T-helper 2 cell treated with Interferon-gamma antibody and Interleukin-4, amounts not matched to agents 5 μg/mL and 100 μg/mL, for 36 hours (primary cell): ENCODE data around the gene DCAF4.
A peak's percentile ranks its signal among the peaks of the same experiment; 100 is the strongest.

ENCODE experiments used
- DNase-seq: peaks from one replicate; pipeline ENCODE4 v3.0.0; 2021; ENCODE audit warnings: low spot score
- H3K27ac Mint-ChIP-seq: one replicate; pipeline ENCODE4 v1.8.0; 2021; ENCODE audit warnings: mild to moderate bottlenecking, mixed read lengths
- H3K27me3 Mint-ChIP-seq: one replicate; pipeline ENCODE4 v1.8.0; 2021; ENCODE audit warnings: low read depth, mixed read lengths
- H3K36me3 Mint-ChIP-seq: one replicate; pipeline ENCODE4 v1.8.0; 2021; ENCODE audit warnings: low read depth, mixed read lengths
- H3K4me1 Mint-ChIP-seq: one replicate; pipeline ENCODE4 v1.8.0; 2021; ENCODE audit warnings: low read depth, mixed read lengths
- H3K4me3 Mint-ChIP-seq: one replicate; pipeline ENCODE4 v1.8.0; 2022; ENCODE audit warnings: mild to moderate bottlenecking, moderate library complexity, mixed read lengths
- H3K9me3 Mint-ChIP-seq: one replicate; pipeline ENCODE4 v1.8.0; 2021; ENCODE audit warnings: mixed read lengths

Gene DCAF4, protein sequence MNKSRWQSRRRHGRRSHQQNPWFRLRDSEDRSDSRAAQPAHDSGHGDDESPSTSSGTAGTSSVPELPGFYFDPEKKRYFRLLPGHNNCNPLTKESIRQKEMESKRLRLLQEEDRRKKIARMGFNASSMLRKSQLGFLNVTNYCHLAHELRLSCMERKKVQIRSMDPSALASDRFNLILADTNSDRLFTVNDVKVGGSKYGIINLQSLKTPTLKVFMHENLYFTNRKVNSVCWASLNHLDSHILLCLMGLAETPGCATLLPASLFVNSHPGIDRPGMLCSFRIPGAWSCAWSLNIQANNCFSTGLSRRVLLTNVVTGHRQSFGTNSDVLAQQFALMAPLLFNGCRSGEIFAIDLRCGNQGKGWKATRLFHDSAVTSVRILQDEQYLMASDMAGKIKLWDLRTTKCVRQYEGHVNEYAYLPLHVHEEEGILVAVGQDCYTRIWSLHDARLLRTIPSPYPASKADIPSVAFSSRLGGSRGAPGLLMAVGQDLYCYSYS

DNA sequence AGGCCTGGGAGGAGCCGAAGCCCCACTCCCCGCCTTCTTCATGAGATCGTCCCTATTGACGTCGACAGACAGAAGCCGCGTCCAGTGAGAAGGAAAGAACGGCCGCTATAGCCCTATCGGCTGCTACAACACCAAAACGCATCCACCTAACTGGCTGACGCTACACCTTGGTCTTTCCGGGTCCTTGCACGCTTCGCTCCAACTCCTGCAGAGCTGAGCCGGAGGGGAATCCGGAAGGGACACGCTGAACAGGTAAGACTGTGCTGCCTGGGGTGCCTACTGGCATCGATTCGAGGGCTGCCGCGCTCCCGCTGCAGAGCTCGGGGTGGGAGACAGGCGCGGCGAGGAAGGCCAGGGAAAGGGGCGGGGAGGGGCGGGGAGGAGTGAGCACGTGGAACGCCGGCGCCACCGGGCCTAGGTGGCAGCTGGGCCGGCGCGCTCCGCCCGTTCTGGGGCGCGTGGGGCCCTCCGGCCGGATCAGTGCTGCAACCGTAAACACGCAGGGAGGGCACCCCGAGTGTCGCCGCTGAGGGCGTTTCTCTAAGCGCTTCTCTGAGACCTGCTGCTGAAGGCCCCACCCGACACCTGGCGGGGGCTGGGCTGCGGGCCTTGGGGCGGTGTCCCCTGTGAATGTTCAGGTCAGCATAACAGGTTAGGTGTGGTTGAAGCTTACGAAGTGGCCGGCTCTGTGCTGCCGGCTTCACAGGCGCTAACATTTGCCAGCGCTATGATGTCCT is at the start of gene DCAF4:
Gene DCAF4, plus strand, starts transcription at position 173 of the 737 bp plus-strand sequence. CDS start 11,515 bp downstream, outside the sequence.
- H3K27ac Mint-ChIP-seq, result peak within 1 kb of the TSS; percentile 95
- H3K36me3 Mint-ChIP-seq, result peaks cover 2% of the 10 kb centered on the region
- no peaks in the 10 kb centered on the region for H3K9me3 Mint-ChIP-seq
- H3K27me3 Mint-ChIP-seq, result peaks cover 15% of the 10 kb centered on the region
- H3K4me1 Mint-ChIP-seq, result peaks cover 5% of the 10 kb centered on the region
- H3K4me3 Mint-ChIP-seq, result peak within 1 kb of the TSS; percentile 96
- peak; percentile 93 for DNase-seq

DNA sequence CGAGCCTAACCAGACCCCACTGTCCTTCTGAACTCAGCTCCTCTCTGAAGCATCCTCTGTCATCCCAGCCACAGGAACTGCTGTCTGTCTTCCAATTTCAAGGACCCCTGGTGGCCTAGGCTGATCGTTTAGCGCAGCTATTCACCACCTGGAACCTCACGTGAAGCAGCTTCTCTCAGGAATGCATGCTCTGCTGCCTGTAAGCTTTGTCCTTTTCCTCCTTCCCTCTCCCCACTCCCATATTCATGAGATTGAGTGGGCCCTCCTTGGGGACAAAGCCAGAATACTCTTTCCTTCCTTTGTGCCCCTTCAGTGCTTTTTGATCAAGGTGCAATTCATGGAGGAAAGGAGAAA is 49.6 kb upstream of the DCAF4 start:
- no peak for DNase-seq
- no peak overlapping the region for H3K27ac Mint-ChIP-seq
- H3K36me3 Mint-ChIP-seq, result no peaks in the 10 kb centered on the region
- peaks cover 6% of the 10 kb centered on the region for H3K9me3 Mint-ChIP-seq
- H3K4me3 Mint-ChIP-seq, result no peak overlapping the region
- H3K27me3 Mint-ChIP-seq, result peaks cover 14% of the 10 kb centered on the region
- peaks cover 6% of the 10 kb centered on the region for H3K4me1 Mint-ChIP-seq

DNA sequence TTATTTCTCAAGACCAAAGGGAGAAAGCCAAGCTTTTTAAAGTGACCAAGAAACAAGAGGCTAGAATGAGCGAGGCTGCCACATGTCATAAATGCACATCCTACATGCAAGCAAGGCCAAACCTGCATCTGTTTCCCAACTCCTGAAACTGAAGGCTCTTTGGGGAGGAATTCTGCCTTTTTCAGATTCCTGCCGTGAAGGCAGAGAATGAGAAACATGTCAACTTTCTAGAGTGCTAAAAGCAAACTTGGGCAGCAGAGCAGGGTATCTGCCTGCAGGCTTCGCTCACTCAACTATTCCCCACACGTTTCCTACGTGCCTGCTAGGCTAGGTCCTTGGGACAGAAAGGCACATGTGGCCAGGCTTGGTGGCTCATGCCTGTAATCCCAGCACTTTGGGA is 47.5 kb upstream of the DCAF4 start:
- no peak overlapping the region for H3K4me3 Mint-ChIP-seq
- H3K27me3 Mint-ChIP-seq, result peaks cover 19% of the 10 kb centered on the region
- no peaks in the 10 kb centered on the region for H3K36me3 Mint-ChIP-seq
- no peak for DNase-seq
- no peak overlapping the region for H3K27ac Mint-ChIP-seq
- peaks cover 6% of the 10 kb centered on the region for H3K4me1 Mint-ChIP-seq
- peaks cover 6% of the 10 kb centered on the region for H3K9me3 Mint-ChIP-seq

GRCh38 chr14:72879431-72879830 is 46.8 kb upstream of the DCAF4 start:
- peaks cover 5% of the 10 kb centered on the region for H3K9me3 Mint-ChIP-seq
- DNase-seq, result no peak
- no peak overlapping the region for H3K27ac Mint-ChIP-seq
- peaks cover 18% of the 10 kb centered on the region for H3K27me3 Mint-ChIP-seq
- H3K4me3 Mint-ChIP-seq, result no peak overlapping the region
- H3K36me3 Mint-ChIP-seq, result no peaks in the 10 kb centered on the region
- peaks cover 10% of the 10 kb centered on the region for H3K4me1 Mint-ChIP-seq

DNA sequence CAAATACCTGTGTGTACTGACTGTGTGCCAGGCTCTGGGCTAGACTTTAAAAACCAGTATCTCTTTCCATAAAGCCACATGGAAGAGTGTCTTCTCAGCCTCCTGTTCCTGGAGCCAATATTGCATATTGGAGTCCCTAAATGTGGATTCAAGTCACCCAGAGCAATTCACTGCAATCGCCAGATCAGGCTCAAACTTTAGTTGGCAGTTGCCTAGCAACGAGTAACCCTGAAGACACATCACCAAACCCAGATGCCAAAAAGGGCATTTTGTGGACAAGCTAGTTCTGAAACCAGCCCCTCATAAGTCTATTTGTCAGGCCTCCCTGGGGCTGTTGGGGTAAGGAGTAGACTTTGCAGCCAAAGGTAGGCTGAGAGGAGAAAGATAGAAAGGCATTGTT is 46.1 kb upstream of the DCAF4 start:
- H3K4me1 Mint-ChIP-seq, result peaks cover 10% of the 10 kb centered on the region
- H3K4me3 Mint-ChIP-seq, result no peak overlapping the region
- H3K27ac Mint-ChIP-seq, result no peak overlapping the region
- no peaks in the 10 kb centered on the region for H3K36me3 Mint-ChIP-seq
- no peak for DNase-seq
- peaks cover 14% of the 10 kb centered on the region for H3K27me3 Mint-ChIP-seq
- no peaks in the 10 kb centered on the region for H3K9me3 Mint-ChIP-seq

GRCh38 chr14:72880820-72881219 is 45.4 kb upstream of the DCAF4 start:
- H3K4me3 Mint-ChIP-seq, result peak overlapping the region; percentile 27
- H3K36me3 Mint-ChIP-seq, result no peaks in the 10 kb centered on the region
- peaks cover 17% of the 10 kb centered on the region for H3K27me3 Mint-ChIP-seq
- peaks cover 10% of the 10 kb centered on the region for H3K4me1 Mint-ChIP-seq
- no peaks in the 10 kb centered on the region for H3K9me3 Mint-ChIP-seq
- no peak overlapping the region for H3K27ac Mint-ChIP-seq
- DNase-seq, result no peak

GRCh38 chr14:72881543-72881942 is 44.7 kb upstream of the DCAF4 start:
- H3K9me3 Mint-ChIP-seq, result no peaks in the 10 kb centered on the region
- H3K36me3 Mint-ChIP-seq, result no peaks in the 10 kb centered on the region
- peaks cover 10% of the 10 kb centered on the region for H3K4me1 Mint-ChIP-seq
- H3K4me3 Mint-ChIP-seq, result no peak overlapping the region
- DNase-seq, result no peak
- H3K27ac Mint-ChIP-seq, result no peak overlapping the region
- H3K27me3 Mint-ChIP-seq, result peaks cover 20% of the 10 kb centered on the region

GRCh38 chr14:72882047-72882446 is 44.2 kb upstream of the DCAF4 start:
- H3K4me1 Mint-ChIP-seq, result peaks cover 10% of the 10 kb centered on the region
- H3K9me3 Mint-ChIP-seq, result no peaks in the 10 kb centered on the region
- DNase-seq, result no peak
- H3K27me3 Mint-ChIP-seq, result peaks cover 19% of the 10 kb centered on the region
- H3K27ac Mint-ChIP-seq, result no peak overlapping the region
- H3K36me3 Mint-ChIP-seq, result no peaks in the 10 kb centered on the region
- H3K4me3 Mint-ChIP-seq, result no peak overlapping the region

- H3K27ac Mint-ChIP-seq, result no peak overlapping the region
- no peak overlapping the region for H3K4me3 Mint-ChIP-seq
- H3K4me1 Mint-ChIP-seq, result peaks cover 10% of the 10 kb centered on the region
- peaks cover 22% of the 10 kb centered on the region for H3K27me3 Mint-ChIP-seq
- no peaks in the 10 kb centered on the region for H3K36me3 Mint-ChIP-seq
- no peaks in the 10 kb centered on the region for H3K9me3 Mint-ChIP-seq
- DNase-seq, result no peak
These were observed 43.8 kb upstream of the DCAF4 start for GRCh38 chr14:72882463-72882862.

GRCh38 chr14:72883109-72883508 is 43.2 kb upstream of the DCAF4 start:
- Mint-ChIP-seq H3K27me3 (peaks cover 28% of the 10 kb centered on the region), H3K36me3 (no peaks in the 10 kb centered on the region), H3K4me1 (peaks cover 10% of the 10 kb centered on the region), H3K4me3 (no peak overlapping the region), H3K9me3 (no peaks in the 10 kb centered on the region), H3K27ac (no peak overlapping the region)
- no peak for DNase-seq

- no peak for DNase-seq
- H3K27ac Mint-ChIP-seq, result no peak overlapping the region
These were observed 42.3 kb upstream of the DCAF4 start for GRCh38 chr14:72883961-72884360.

GRCh38 chr14:72884386-72884785 is 41.9 kb upstream of the DCAF4 start:
- H3K27ac Mint-ChIP-seq, result no peak overlapping the region
- peaks cover 10% of the 10 kb centered on the region for H3K4me1 Mint-ChIP-seq
- H3K27me3 Mint-ChIP-seq, result peaks cover 39% of the 10 kb centered on the region
- no peaks in the 10 kb centered on the region for H3K36me3 Mint-ChIP-seq
- no peaks in the 10 kb centered on the region for H3K9me3 Mint-ChIP-seq
- no peak for DNase-seq
- H3K4me3 Mint-ChIP-seq, result no peak overlapping the region

More at GRCh38 chr14:72883961-72884360, 42.3 kb upstream of the DCAF4 start:
- H3K27me3 Mint-ChIP-seq, result peaks cover 35% of the 10 kb centered on the region
- no peak overlapping the region for H3K4me3 Mint-ChIP-seq
- no peaks in the 10 kb centered on the region for H3K9me3 Mint-ChIP-seq
- no peaks in the 10 kb centered on the region for H3K36me3 Mint-ChIP-seq
- peaks cover 10% of the 10 kb centered on the region for H3K4me1 Mint-ChIP-seq

- Mint-ChIP-seq H3K9me3 (no peaks in the 10 kb centered on the region), H3K27ac (no peak overlapping the region), H3K4me3 (no peak overlapping the region), H3K36me3 (no peaks in the 10 kb centered on the region), H3K27me3 (peaks cover 55% of the 10 kb centered on the region), H3K4me1 (peaks cover 10% of the 10 kb centered on the region)
- no peak for DNase-seq
These were observed 38.8 kb upstream of the DCAF4 start for GRCh38 chr14:72887514-72887913.

- Mint-ChIP-seq H3K27ac (no peak overlapping the region), H3K4me3 (no peak overlapping the region), H3K27me3 (peaks cover 61% of the 10 kb centered on the region), H3K4me1 (peaks cover 14% of the 10 kb centered on the region), H3K9me3 (no peaks in the 10 kb centered on the region), H3K36me3 (peaks cover 1% of the 10 kb centered on the region)
- no peak for DNase-seq
These were observed 38.1 kb upstream of the DCAF4 start for GRCh38 chr14:72888192-72888591.
